Erythroblast (primary cell): Measurements from ENCODE around the gene CHST8.
"Not testable (repeated sequence)": the region's sequence is repeated elsewhere in the genome, so short reads cannot be mapped to it uniquely, and the experiment has no call there.

Experiments
- DNase-seq, 2 experiments: peaks; one replicate each; lab custom pipeline; 2025; lab: John Stamatoyannopoulos, UW
- GATA1 ChIP-seq: IDR thresholded peaks from 2 replicates; pipeline ENCODE4 v1.6.1; 2011; ENCODE audit warnings: low read depth, mild to moderate bottlenecking, control low read depth, low read length, moderate library complexity
- POLR2A ChIP-seq: IDR thresholded peaks from 2 replicates; pipeline ENCODE4 v1.6.1; 2011; ENCODE audit warnings: mild to moderate bottlenecking, low read length

CHST8 gene

DNA sequence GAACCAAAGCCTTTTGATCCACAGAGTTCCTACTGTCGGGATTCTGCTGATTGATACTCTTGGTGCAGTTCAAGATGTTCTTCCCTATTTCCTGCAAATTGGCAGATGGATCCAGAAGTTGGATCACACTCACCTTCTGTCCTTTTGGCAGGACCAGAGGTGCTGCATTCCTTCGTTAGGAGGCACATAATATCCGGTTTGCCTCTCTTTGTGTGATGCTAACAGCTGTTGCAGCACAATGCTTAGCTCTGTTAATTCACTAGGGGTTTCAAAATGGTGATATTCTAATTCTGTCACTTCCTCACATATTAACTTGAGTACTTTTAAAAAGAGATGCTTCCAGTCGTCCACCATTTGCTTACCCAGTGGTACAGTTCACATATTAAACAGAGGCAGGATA is 15.2 kb upstream of the CHST8 start:
- TF ChIP-seq POLR2A (no peak), GATA1 (no peak)
- DNase-seq = no peak

GRCh38 chr19:33609353-33609752 is 12.4 kb upstream of the CHST8 start:
- no peak for TF ChIP-seq POLR2A
- no peak for TF ChIP-seq GATA1
- no peak for DNase-seq

DNA sequence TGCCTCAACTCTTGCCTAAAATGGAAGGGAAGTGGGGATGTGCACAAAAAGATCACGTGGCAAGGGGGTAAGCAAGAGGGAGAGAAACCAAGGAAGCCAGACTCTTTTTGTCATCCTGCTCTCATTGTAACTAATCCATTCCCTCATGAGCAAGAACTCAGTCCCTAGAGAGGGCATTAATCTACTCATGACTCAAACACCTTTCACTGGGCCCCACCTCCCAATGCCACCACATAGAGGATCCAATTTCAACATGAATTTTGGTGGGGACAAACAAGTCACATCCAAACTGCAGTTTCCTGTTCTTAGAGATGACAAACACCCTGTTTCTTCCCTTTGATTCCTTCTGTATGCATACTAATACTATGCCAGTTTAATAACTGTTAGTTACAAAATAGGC is 11.2 kb upstream of the CHST8 start:
- no peak for DNase-seq
- TF ChIP-seq GATA1 (no peak), POLR2A (no peak)

- no peak for DNase-seq
- TF ChIP-seq POLR2A = no peak
These were observed 8.7 kb upstream of the CHST8 start for GRCh38 chr19:33612928-33613619.

DNA sequence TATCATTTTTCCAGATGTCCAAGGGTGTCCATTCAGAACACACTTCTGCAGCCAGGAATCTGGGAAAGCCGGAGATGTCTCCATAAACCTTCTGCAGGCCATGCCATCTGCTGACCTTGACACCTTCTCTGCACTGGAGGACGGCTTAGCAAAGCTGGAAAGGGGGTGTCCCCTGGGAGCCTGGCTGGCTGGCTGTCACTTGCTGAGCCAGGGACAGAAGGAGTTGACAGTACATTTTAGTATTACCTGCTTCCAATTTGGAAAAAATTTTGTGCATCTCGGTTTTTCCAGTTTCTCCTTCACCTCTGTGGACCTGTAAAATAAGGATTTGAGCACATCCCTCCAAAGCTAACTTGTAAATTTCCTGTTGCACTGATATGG is 8.1 kb upstream of the CHST8 start:
- no peak for DNase-seq
- no peak for TF ChIP-seq POLR2A
- TF ChIP-seq GATA1 = no peak

DNA sequence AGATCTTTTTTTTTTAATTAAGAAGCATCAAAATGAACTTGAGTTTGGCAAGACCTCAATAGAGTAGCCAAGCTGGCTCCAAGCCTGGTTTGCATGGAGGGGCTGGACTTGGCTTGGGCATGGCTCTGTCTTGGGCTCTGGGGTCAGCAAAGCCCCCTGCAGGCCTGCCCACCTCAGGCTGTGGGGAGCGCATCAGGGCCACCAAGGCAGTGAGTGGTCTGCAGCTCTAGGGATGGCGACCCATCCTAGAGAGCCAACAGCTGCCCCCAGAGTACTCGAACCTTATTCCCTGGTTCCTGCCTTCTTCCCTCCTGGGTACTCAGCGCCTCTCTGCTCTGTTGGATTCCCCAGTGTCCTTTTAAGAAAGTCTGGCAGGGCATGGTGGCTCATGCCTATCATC is 5.4 kb upstream of the CHST8 start:
- TF ChIP-seq POLR2A (no peak), GATA1 (no peak)
- DNase-seq = no peak

DNA sequence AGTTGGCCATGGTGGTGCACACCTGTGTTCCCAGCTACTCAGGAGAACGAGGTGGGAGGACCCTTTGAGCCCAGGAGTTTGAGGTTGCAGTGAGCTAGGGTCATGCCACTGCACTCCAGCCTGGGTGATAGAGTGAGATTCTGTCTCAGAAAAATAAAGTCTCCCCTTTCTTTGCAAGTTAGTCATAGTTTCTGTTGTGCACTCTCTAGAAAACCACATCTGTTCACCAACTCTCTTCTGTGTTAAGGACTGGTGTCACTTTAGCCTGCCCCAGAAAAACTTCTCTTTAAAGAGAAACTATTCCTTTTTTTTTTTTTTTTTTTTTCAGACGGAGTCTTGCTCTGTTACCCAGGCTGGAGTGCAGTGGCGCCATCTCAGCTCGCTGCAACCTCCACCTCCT is 4.9 kb upstream of the CHST8 start:
- no peak for DNase-seq
- TF ChIP-seq POLR2A = no peak
- no peak for TF ChIP-seq GATA1

DNA sequence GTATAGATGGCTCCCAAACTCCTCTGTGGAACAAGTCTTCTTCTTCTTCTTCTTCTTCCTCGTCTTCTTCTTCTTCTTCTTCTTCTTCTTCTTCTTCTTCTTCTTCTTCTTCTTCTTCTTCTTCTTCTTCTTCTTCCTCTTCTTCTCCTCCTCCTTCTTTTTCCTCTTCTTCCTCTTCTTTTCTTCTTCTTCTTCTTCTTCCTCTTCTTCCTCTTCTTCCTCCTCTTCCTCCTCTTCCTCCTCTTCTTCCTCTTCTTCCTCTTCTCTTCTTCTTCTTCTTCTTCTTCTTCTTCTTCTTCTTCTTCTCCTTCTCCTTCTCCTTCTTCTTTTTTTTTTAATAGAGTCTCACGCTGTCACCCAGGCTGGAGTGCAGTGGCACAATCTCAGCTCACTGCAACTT is 3.4 kb upstream of the CHST8 start:
- DNase-seq = not testable (repeated sequence)

DNA sequence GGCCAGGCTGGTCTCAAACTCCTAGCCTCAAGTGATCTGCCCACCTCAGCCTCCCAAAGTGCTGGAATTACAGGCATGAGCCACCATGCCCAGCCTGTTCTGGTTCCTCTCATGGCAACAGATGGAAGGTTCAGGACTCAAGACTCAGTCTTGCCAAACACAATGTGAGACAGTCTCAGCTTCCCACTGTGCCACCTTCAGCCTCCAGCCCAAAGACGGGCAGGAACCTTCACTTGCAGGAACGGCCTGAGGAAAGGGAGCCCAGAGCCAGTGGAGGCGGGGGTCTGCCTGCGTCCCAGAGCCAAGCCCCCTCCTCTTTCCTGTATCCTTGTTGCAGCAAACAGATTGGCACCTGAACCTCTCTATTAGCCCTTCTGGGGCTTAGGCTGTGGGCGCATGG is 2.9 kb upstream of the CHST8 start:
- TF ChIP-seq POLR2A (no peak), GATA1 (no peak)
- no peak for DNase-seq

DNA sequence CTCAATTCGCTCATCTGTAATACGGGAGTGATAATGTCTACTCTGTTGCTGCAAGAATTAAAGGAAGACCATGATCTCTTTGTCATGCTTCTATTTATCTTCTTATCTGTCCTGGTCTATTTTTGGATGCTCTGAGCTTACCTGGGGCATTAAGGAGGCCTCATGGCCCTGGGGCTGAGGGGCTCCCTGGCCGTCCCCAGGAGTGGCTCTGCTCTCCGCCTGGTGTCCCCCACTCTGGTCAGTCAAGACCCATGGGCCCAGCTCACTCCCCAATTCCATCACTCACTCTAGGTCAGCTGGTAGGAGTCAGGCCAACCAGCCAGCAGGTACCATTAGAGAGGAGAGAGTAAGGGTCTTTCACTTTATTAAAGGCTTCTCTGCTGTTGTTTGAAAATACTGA is 1.1 kb upstream of the CHST8 start:
- DNase-seq = no peak
- TF ChIP-seq POLR2A (no peak), GATA1 (no peak)

DNA sequence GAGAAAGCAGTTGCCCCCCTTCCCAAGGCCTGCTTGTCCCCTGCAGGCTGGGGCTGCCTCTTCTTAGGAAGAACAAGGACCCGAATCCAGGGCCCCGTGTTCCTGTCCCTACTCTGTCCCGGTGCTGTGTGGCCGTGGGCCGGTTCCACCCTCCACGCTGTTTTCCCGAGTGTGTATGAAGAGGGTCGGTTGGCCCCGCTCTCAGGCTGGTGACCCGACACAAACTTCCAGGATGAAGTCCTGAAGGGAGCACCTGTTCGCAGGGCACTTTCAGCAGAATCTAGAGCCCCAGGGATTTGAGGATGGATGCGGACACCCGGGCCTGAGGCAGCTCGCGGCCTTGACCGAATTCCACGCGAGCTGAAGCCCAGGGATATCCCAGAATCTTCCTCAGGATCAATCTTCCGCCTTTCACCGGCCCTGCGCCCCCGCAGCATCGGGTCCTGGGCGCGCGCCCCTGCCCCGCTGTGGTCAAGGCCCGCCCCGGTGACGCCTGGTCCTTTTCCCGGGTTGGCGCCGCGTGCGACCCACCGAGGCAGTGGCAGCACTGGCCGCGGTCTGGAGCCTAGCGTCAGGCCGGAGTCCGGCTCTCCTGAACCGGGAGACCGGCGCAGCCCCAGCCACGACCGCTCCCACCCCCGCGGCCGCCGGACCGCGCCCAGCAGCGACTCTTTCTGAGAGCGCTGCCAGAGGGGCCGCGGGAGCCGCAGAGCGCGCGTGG is 528 bp upstream of the CHST8 start:
- TF ChIP-seq POLR2A = no peak
- TF ChIP-seq GATA1 = no peak
- DNase-seq = no peak

GRCh38 chr19:33622505-33622808 is 704 bp downstream of the CHST8 start:
- DNase-seq = no peak
- TF ChIP-seq POLR2A (no peak), GATA1 (no peak)

- TF ChIP-seq POLR2A (no peak), GATA1 (no peak)
These were observed 1.2 kb downstream of the CHST8 start for GRCh38 chr19:33622809-33623511.

DNA sequence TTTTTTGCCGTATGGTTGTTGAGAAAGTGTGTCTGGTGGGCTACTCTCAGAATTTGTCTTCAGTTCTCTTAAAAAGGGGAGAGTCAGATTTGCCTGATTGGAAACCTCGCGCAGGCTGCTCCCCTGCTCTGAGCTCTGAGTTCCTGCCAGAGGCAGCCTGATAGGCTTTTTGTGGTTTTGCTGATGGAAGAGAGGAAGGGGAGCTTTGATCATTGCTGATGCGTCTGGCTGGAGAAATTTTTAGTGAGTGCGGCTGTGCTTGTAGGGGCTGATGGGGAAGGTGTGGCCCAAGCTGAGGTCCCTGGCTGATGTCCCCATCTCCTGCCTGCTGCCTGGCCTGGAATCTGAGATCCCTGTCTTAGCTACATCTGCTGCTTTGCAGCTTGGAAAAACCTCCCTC is 2.8 kb downstream of the CHST8 start:
- no peak for DNase-seq
- TF ChIP-seq POLR2A (no peak), GATA1 (no peak)

More at GRCh38 chr19:33622809-33623511, 1.2 kb downstream of the CHST8 start:
- no peak for DNase-seq
